Uterus (tissue), 4 donors: ENCODE measurements around the gene AMN. TPM values are rescaled to one million over a fixed set of nuclear protein-coding genes. Genes with fewer than 3 reads are reported as not detected.

ENCODE experiments used
- DNase-seq, 2 donors: peaks; one replicate each; pipeline ENCODE4 v3.0.0-alpha.2; 2019 to 2020
- H3K27ac ChIP-seq, 2 donors: fragments of 200-600 bp; sonication (generic); 1 replicate in 1 of 2; 2 replicates in 1 of 2; pipeline ENCODE4 v1.5.1; 2016 to 2018
- H3K27me3 ChIP-seq, 2 donors: fragments of 200-600 bp; sonication (generic); one replicate each; pipeline ENCODE4 v1.5.1; 2018 to 2019; ENCODE audit warnings: control low read depth in 1 of 2
- H3K36me3 ChIP-seq, 2 donors: fragments of 200-600 bp; sonication (generic); one replicate each; pipeline ENCODE4 v1.5.1; 2019; ENCODE audit warnings: control low read depth in 1 of 2
- H3K4me1 ChIP-seq, 2 donors: fragments of 200-600 bp; sonication (generic); one replicate each; pipeline ENCODE4 v1.5.1; 2018 to 2019; ENCODE audit warnings: control low read depth in 1 of 2
- H3K4me3 ChIP-seq, 2 donors: fragments of 200-600 bp; sonication (generic); 1 replicate in 1 of 2; 2 replicates in 1 of 2; pipeline ENCODE4 v1.5.1; 2018 to 2019; ENCODE audit warnings: mild to moderate bottlenecking in 1 of 2
- H3K9me3 ChIP-seq, 2 donors: fragments of 200-600 bp; sonication (generic); one replicate each; pipeline ENCODE4 v1.5.1; 2019; ENCODE audit warnings: control low read depth in 1 of 2
- CTCF ChIP-seq, 4 experiments: fragments of 200-600 bp in 2 of 4; fragments of 450-650 bp in 2 of 4; sonication (generic) in 2 of 4; IDR thresholded peaks; one replicate each; pipeline ENCODE4 v1.5.1; 2016 to 2019; ENCODE audit warnings: antibody characterized with exemption in 4 of 4, mild to moderate bottlenecking in 2 of 4, moderate library complexity in 1 of 4
- POLR2A ChIP-seq, 2 donors: fragments of 450-650 bp; IDR thresholded peaks; one replicate each; pipeline ENCODE4 v1.6.1; 2016; ENCODE audit warnings: antibody characterized with exemption in 2 of 2, mild to moderate bottlenecking in 1 of 2, moderate library complexity in 1 of 2
- intact Hi-C: fragments of 100-400 bp; cut with DNase I; formaldehyde crosslinking; loops from one replicate; pipeline ENCODE4 v1.15.1; 2023; ENCODE audit warnings: low total_unique reads
- total RNA-seq, 4 donors: library from RNA; depleted of rRNA in 3 of 4; stranded (reverse); fragments of >200 nt in 3 of 4; gene quantifications; one replicate each; pipeline versions ENCODE4 v1.1.0 to v1.2.4, GENCODE V29; 2014 to 2023
- donor health status: DM: yes; HTN: yes; CAD: no.

The AMN gene
- total RNA-seq, 4 donors from 2014 or later: 0.69 to 2.9 TPM; not detected in 2

- H3K36me3 ChIP-seq: no peaks in the 10 kb centered on the region
- intact Hi-C loops: no loop called here
- TF ChIP-seq CTCF (IDR thresholded peaks at IDR 0.05) (no peak), POLR2A (IDR thresholded peaks at IDR 0.05) (no peak)
- H3K27me3 ChIP-seq: no peaks in the 10 kb centered on the region
- no peak overlapping the region for H3K27ac ChIP-seq
- H3K4me3 ChIP-seq: no peak overlapping the region
- H3K4me1 ChIP-seq: no peaks in the 10 kb centered on the region
- no peaks in the 10 kb centered on the region for H3K9me3 ChIP-seq
- no peak for DNase-seq
Observed at GRCh38 chr14:102906616-102907302, 15.7 kb upstream of the AMN start.

GRCh38 chr14:102907303-102907844 is 15.1 kb upstream of the AMN start:
- intact Hi-C loops: no loop called here
- no peak for TF ChIP-seq POLR2A (IDR thresholded peaks at IDR 0.05)
- no peak for TF ChIP-seq CTCF (IDR thresholded peaks at IDR 0.05)
- no peaks in the 10 kb centered on the region for H3K27me3 ChIP-seq
- no peaks in the 10 kb centered on the region for H3K36me3 ChIP-seq
- no peaks in the 10 kb centered on the region for H3K9me3 ChIP-seq
- DNase-seq: no peak
- H3K27ac ChIP-seq: no peak overlapping the region
- no peaks in the 10 kb centered on the region for H3K4me1 ChIP-seq
- H3K4me3 ChIP-seq: no peak overlapping the region

- TF ChIP-seq CTCF (IDR thresholded peaks at IDR 0.05): no peak
- TF ChIP-seq POLR2A (IDR thresholded peaks at IDR 0.05): no peak
- intact Hi-C loops: no loop called here
- Histone ChIP-seq H3K27me3 (no peaks in the 10 kb centered on the region), H3K4me1 (no peaks in the 10 kb centered on the region), H3K27ac (no peak overlapping the region), H3K4me3 (no peak overlapping the region), H3K36me3 (no peaks in the 10 kb centered on the region), H3K9me3 (no peaks in the 10 kb centered on the region)
- DNase-seq: no peak
Observed at GRCh38 chr14:102907980-102908730, 14.3 kb upstream of the AMN start.

- no peak overlapping the region for H3K27ac ChIP-seq
- intact Hi-C loops: no loop called here
- H3K4me3 ChIP-seq: no peak overlapping the region
- H3K36me3 ChIP-seq: no peaks in the 10 kb centered on the region
- H3K27me3 ChIP-seq: no peaks in the 10 kb centered on the region
- DNase-seq: no peak
- no peaks in the 10 kb centered on the region for H3K9me3 ChIP-seq
- TF ChIP-seq POLR2A (IDR thresholded peaks at IDR 0.05) (no peak), CTCF (IDR thresholded peaks at IDR 0.05) (no peak)
- no peaks in the 10 kb centered on the region for H3K4me1 ChIP-seq
Observed at GRCh38 chr14:102908766-102909455, 13.6 kb upstream of the AMN start.
